K562 (cell line): Measurements from ENCODE around the gene NR2C2AP. TPM values are rescaled to one million over a fixed set of nuclear protein-coding genes. Genes with fewer than 3 reads are reported as not detected.

Experiments
- BACH1 ChIP-seq: fragments of 200-800 bp; sonication (Bioruptor generic); IDR thresholded peaks from 2 replicates; pipeline ENCODE4 v1.6.1; 2016; ENCODE audit warnings: missing genetic modification characterization, missing compliant biosample characterization
- BHLHE40 ChIP-seq: IDR thresholded peaks from 2 replicates; pipeline ENCODE4 v1.6.1; 2011; ENCODE audit warnings: low read length, improper control_type of control experiment
- CREM ChIP-seq: IDR thresholded peaks from 2 replicates; pipeline ENCODE4 v1.6.1; 2014; ENCODE audit warnings: antibody characterized with exemption, low read depth
- DPF2 ChIP-seq: fragments of 450-650 bp; IDR thresholded peaks from 2 replicates; pipeline ENCODE4 v1.6.1; 2016
- EHMT2 ChIP-seq: fragments of 450-650 bp; IDR thresholded peaks from 2 replicates; pipeline ENCODE4 v1.6.1; 2018; ENCODE audit warnings: antibody characterized with exemption
- ELF1 ChIP-seq: fragments of 200-800 bp; sonication (Bioruptor generic); IDR thresholded peaks from 2 replicates; pipeline ENCODE4 v1.6.1; 2016; ENCODE audit warnings: missing genetic modification characterization, missing compliant biosample characterization
- ETV1 ChIP-seq: fragments of 450-650 bp; conservative IDR thresholded peaks from 2 replicates; pipeline ENCODE4 v1.6.1; 2016; ENCODE audit warnings: missing genetic modification characterization, control low read depth, low read depth, missing compliant biosample characterization
- FOS ChIP-seq: IDR thresholded peaks from 3 replicates; pipeline ENCODE4 v1.6.1; 2011; ENCODE audit not compliant: insufficient read length; ENCODE audit errors: extremely low read depth
- GABPA ChIP-seq: fragments of 200-800 bp; sonication (Bioruptor generic); conservative IDR thresholded peaks from 2 replicates; pipeline ENCODE4 v1.6.1; 2016; ENCODE audit warnings: low read depth, missing genetic modification characterization, missing compliant biosample characterization
- HBP1 ChIP-seq: fragments of 450-650 bp; formaldehyde crosslinking; IDR thresholded peaks from 2 replicates; pipeline ENCODE4 v1.4.0; 2022; ENCODE audit warnings: missing genetic modification characterization
- KLF13 ChIP-seq: fragments of 450-650 bp; IDR thresholded peaks from 2 replicates; pipeline ENCODE4 v1.6.1; 2016; ENCODE audit warnings: missing genetic modification characterization, low read depth, mild to moderate bottlenecking, missing compliant biosample characterization, moderate library complexity, borderline replicate concordance
- NELFE ChIP-seq: IDR thresholded peaks from 2 replicates; pipeline ENCODE4 v1.6.1; 2011; ENCODE audit warnings: mild to moderate bottlenecking; ENCODE audit not compliant: insufficient read depth, insufficient read length
- PHTF2 ChIP-seq: fragments of 250-450 bp; sonication (Bioruptor Pico); IDR thresholded peaks from 2 replicates; pipeline ENCODE4 v1.5.0; 2021; ENCODE audit warnings: mild to moderate bottlenecking
- POU5F1 ChIP-seq: fragments of 150-350 bp; IDR thresholded peaks from 2 replicates; pipeline ENCODE4 v1.6.1; 2014; ENCODE audit warnings: borderline replicate concordance, low read length, low read depth, mild to moderate bottlenecking; ENCODE audit not compliant: partially characterized antibody
- PTBP1 ChIP-seq: fragments of 200-400 bp; formaldehyde crosslinking; IDR thresholded peaks from 2 replicates; pipeline ENCODE4 v1.6.1; 2017; ENCODE audit warnings: low read depth, low read length
- RB1 ChIP-seq: fragments of 450-650 bp; IDR thresholded peaks from 2 replicates; pipeline ENCODE4 v1.6.1; 2017; ENCODE audit warnings: low read depth, mild to moderate bottlenecking
- RFX1 ChIP-seq: fragments of 450-650 bp; IDR thresholded peaks from 2 replicates; pipeline ENCODE4 v1.6.1; 2016; ENCODE audit warnings: mild to moderate bottlenecking, moderate library complexity
- SMAD2 ChIP-seq: fragments of 150-350 bp; IDR thresholded peaks from 2 replicates; pipeline ENCODE4 v1.6.1; 2014; ENCODE audit warnings: low read depth, mild to moderate bottlenecking, low read length
- SNAPC5 ChIP-seq: fragments of 250-450 bp; sonication (Bioruptor Pico); IDR thresholded peaks from 2 replicates; pipeline ENCODE4 v1.8.0; 2021; ENCODE audit warnings: moderate library complexity, mild to moderate bottlenecking, inconsistent platforms
- SP1 ChIP-seq: sonication (generic); formaldehyde crosslinking; IDR thresholded peaks from 2 replicates; pipeline ENCODE4 v1.8.1; 2022; ENCODE audit warnings: mild to moderate bottlenecking, missing genetic modification reagents
- SRSF9 ChIP-seq: fragments of 200-400 bp; formaldehyde crosslinking; IDR thresholded peaks from 2 replicates; pipeline ENCODE4 v1.6.1; 2017; ENCODE audit warnings: low read depth, low read length, borderline replicate concordance
- TSC22D4 ChIP-seq: fragments of 450-650 bp; IDR thresholded peaks from 2 replicates; pipeline ENCODE4 v1.6.1; 2016; ENCODE audit warnings: missing genetic modification characterization, missing biosample characterization, control low read depth
- U2AF1 ChIP-seq: fragments of 200-400 bp; formaldehyde crosslinking; optimal IDR thresholded peaks from 2 replicates; pipeline ENCODE3; 2017; ENCODE audit warnings: mild to moderate bottlenecking, low read depth, low read length, moderate library complexity
- ZBTB17 ChIP-seq: fragments of 450-650 bp; formaldehyde crosslinking; IDR thresholded peaks from 2 replicates; pipeline ENCODE4 v1.4.0; 2020; ENCODE audit warnings: mild to moderate bottlenecking
- ZNF133 ChIP-seq: fragments of 250-450 bp; sonication (Bioruptor Pico); IDR thresholded peaks from 2 replicates; pipeline ENCODE4 v1.4.0; 2020; ENCODE audit warnings: mild to moderate bottlenecking
- ZNF282 ChIP-seq: sonication (generic); formaldehyde crosslinking; IDR thresholded peaks from 2 replicates; pipeline ENCODE4 v1.8.1; 2023; ENCODE audit warnings: missing genetic modification reagents
- ZNF354B ChIP-seq: fragments of 250-450 bp; sonication (Bioruptor Pico); IDR thresholded peaks from 2 replicates; pipeline ENCODE4 v1.4.0; 2020
- ZNF696 ChIP-seq: fragments of 250-450 bp; sonication (Bioruptor Pico); conservative IDR thresholded peaks from 2 replicates; pipeline ENCODE4 v1.4.0; 2020; ENCODE audit warnings: mild to moderate bottlenecking, moderate library complexity
- polyA plus RNA-seq, 8 experiments: library from polyadenylated mRNA; depleted of rRNA in 4 of 8; stranded (reverse) in 5 of 8; unstranded in 3 of 8; fragments of >200 nt; fragmentation: Nextera tagmentation in 2 of 8; fragmentation: Illumina TruSeq in 1 of 8; extraction: Ambion mirVana in 2 of 8; extraction: Trizol in 1 of 8; gene quantifications; 2 replicates each; pipeline versions ENCODE4 v1.2.1 to v1.2.3, GENCODE V29; 2011 to 2014; ENCODE audit warnings: inconsistent platforms in 1 of 8, missing spikeins in 1 of 8
- total RNA-seq, 7 experiments: library from RNA; depleted of rRNA in 6 of 7; stranded (reverse); fragments of >200 nt in 6 of 7; fragmentation: Illumina TruSeq in 2 of 7; extraction: Trizol in 2 of 7; gene quantifications; 2 replicates each; pipeline versions ENCODE4 v1.2.1 to v1.2.3, GENCODE V29; 2011 to 2021; ENCODE audit warnings: low replicate concordance in 1 of 7
- TF ChIP-seq, protein P1 (sequence below): fragments of 450-650 bp; formaldehyde crosslinking; IDR thresholded peaks from 2 replicates; pipeline ENCODE4 v1.4.0; 2020; ENCODE audit warnings: mild to moderate bottlenecking
- TF ChIP-seq, protein P2 (sequence below): fragments of 250-450 bp; sonication (Bioruptor Pico); IDR thresholded peaks from 2 replicates; pipeline ENCODE4 v1.8.0; 2021; ENCODE audit warnings: borderline replicate concordance, mild to moderate bottlenecking, moderate library complexity; ENCODE audit not compliant: poor library complexity, severe bottlenecking

The NR2C2AP gene
- total and polyA plus RNA-seq, 9 of the 15 experiments (the other 6 are each of a cell fraction or from before 2014, with no cell fraction given), result 23.7 to 77.4 (median 32.4) TPM

DNA sequence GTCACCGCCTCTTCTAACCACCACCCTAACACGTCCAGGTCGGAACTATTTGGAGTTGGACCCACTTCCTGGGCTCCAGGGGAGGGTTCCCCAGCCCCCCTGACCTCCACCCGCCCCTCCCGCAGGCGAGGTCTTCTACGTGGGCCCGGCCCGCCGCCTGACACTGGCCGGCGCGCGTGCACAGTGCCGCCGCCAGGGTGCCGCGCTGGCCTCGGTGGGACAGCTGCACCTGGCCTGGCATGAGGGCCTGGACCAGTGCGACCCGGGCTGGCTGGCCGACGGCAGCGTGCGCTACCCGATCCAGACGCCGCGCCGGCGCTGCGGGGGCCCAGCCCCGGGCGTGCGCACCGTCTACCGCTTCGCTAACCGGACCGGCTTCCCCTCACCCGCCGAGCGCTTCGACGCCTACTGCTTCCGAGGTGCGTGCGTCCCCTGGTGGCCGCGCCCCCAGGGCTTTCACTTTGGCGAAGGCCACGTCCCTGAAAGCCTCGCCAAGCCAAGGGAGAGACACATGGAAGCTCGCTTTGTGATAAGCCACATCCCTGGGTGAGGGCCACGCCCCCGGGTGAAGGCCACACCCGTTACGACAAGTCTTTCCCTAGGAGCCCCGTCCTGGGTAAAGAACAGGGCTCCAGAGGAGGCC, 21.8 kb upstream of the NR2C2AP start (continued):
- TF ChIP-seq CREM (peak; percentile 78), RFX1 (no peak), ZNF133 (CRISPR knock-in tag) (no peak), U2AF1 (peak; percentile 36), POU5F1 (no peak), TSC22D4 (tag) (no peak), SP1 (peak; percentile 94), GABPA (tag) (peak; percentile 49), ZNF354B (CRISPR knock-in tag) (no peak), SNAPC5 (no peak), NELFE (no peak), EHMT2 (peak; percentile 36; the same call in 1 of the 2 replicates), PTBP1 (no peak), KLF13 (tag) (peak; percentile 72), PHTF2 (CRISPR knock-in tag) (no peak), BACH1 (no peak), ZNF282 (CRISPR knock-in tag) (peak; percentile 82; the same call in 1 of the 2 replicates), BHLHE40 (peak; percentile 18; the same call in 1 of the 2 replicates), ELF1 (tag) (0 out of 2 replicates have a peak, but pooled peaks have one; percentile 46), ZNF696 (CRISPR knock-in tag) (no peak), FOS (no peak), ZBTB17 (CRISPR knock-in tag) (peak; percentile 64; the same call in 1 of the 2 replicates), DPF2 (no peak), HBP1 (no peak), ETV1 (no peak), SRSF9 (no peak), RB1 (peak; percentile 94), SMAD2 (no peak)
- TF ChIP-seq, protein P1, sequence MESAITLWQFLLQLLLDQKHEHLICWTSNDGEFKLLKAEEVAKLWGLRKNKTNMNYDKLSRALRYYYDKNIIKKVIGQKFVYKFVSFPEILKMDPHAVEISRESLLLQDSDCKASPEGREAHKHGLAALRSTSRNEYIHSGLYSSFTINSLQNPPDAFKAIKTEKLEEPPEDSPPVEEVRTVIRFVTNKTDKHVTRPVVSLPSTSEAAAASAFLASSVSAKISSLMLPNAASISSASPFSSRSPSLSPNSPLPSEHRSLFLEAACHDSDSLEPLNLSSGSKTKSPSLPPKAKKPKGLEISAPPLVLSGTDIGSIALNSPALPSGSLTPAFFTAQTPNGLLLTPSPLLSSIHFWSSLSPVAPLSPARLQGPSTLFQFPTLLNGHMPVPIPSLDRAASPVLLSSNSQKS, result no peak
- TF ChIP-seq, protein P2, sequence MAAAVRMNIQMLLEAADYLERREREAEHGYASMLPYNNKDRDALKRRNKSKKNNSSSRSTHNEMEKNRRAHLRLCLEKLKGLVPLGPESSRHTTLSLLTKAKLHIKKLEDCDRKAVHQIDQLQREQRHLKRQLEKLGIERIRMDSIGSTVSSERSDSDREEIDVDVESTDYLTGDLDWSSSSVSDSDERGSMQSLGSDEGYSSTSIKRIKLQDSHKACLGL (CRISPR knock-in tag), result no peak
